ENCODE data around the gene UBXN6. TPM values are rescaled to one million over a fixed set of nuclear protein-coding genes. Genes with fewer than 3 reads are reported as not detected.

The UBXN6 gene
- total and polyA plus RNA-seq, 7 donors, result 47.1 to 160 (median 96.3) TPM

- Histone ChIP-seq H3K27ac (no peak overlapping the region), H3K4me3 (no peak overlapping the region), H3K36me3 (peaks cover 12 to 68% (median 31%) of the 10 kb centered on the region in 4 donors), H3K9me3 (no peaks in the 10 kb centered on the region), H3K27me3 (no peaks in the 10 kb centered on the region), H3K4me1 (no peaks in the 10 kb centered on the region)
- TF ChIP-seq EP300 (IDR thresholded peaks at IDR 0.05) (no peak), POLR2AphosphoS5 (IDR thresholded peaks at IDR 0.05) (no peak), POLR2A (IDR thresholded peaks at IDR 0.05) (no peak), CTCF (IDR thresholded peaks at IDR 0.05) (no peak)
- DNase-seq, result no peak
- intact Hi-C loops (cut with DNase I), result no loop called here
- 95 to 97% methylated on average over 29 of the region's 29 CpGs for WGBS, 2 donors
These were observed 30.9 kb upstream of the UBXN6 start for GRCh38 chr19:4488496-4488895.

- WGBS, 2 donors, result 91 to 94% methylated on average over 11 of the region's 11 CpGs
- TF ChIP-seq EP300 (IDR thresholded peaks at IDR 0.05) (no peak), POLR2AphosphoS5 (IDR thresholded peaks at IDR 0.05) (no peak), POLR2A (IDR thresholded peaks at IDR 0.05) (no peak), CTCF (IDR thresholded peaks at IDR 0.05) (no peak)
- peaks cover 7 to 71% (median 31%) of the 10 kb centered on the region in 4 donors for H3K36me3 ChIP-seq
These were observed 30.0 kb upstream of the UBXN6 start for GRCh38 chr19:4487572-4487971.

GRCh38 chr19:4483385-4483784 is 25.8 kb upstream of the UBXN6 start:
- 94 to 95% methylated on average over 19 of the region's 19 CpGs for WGBS, 2 donors
- H3K4me3 ChIP-seq, result no peak overlapping the region
- TF ChIP-seq POLR2AphosphoS5 (IDR thresholded peaks at IDR 0.05) (no peak), POLR2A (IDR thresholded peaks at IDR 0.05) (no peak), CTCF (IDR thresholded peaks at IDR 0.05) (no peak), EP300 (IDR thresholded peaks at IDR 0.05) (no peak)
- intact Hi-C loops (cut with DNase I), result no loop called here
- no peaks in the 10 kb centered on the region for H3K9me3 ChIP-seq
- no peaks in the 10 kb centered on the region for H3K27me3 ChIP-seq
- no peak overlapping the region for H3K27ac ChIP-seq
- H3K4me1 ChIP-seq, result no peaks in the 10 kb centered on the region
- H3K36me3 ChIP-seq, result peaks cover 0 to 58% (median 11%) of the 10 kb centered on the region in 4 donors
- DNase-seq, result no peak

More at GRCh38 chr19:4487572-4487971, 30.0 kb upstream of the UBXN6 start:
- Histone ChIP-seq H3K4me1 (no peaks in the 10 kb centered on the region), H3K4me3 (no peak overlapping the region), H3K27me3 (no peaks in the 10 kb centered on the region), H3K9me3 (no peaks in the 10 kb centered on the region), H3K27ac (no peak overlapping the region)
- intact Hi-C loops (cut with DNase I), result no loop called here
- DNase-seq, result no peak

- peaks cover 0 to 57% (median 8%) of the 10 kb centered on the region in 4 donors for H3K36me3 ChIP-seq
- H3K27ac ChIP-seq, result no peak overlapping the region
- WGBS, 2 donors, result 92 to 94% methylated on average over 35 of the region's 35 CpGs
- intact Hi-C loops (cut with DNase I), result no loop called here
- H3K4me3 ChIP-seq, result no peak overlapping the region
- H3K9me3 ChIP-seq, result no peaks in the 10 kb centered on the region
- TF ChIP-seq CTCF (IDR thresholded peaks at IDR 0.05) (no peak), EP300 (IDR thresholded peaks at IDR 0.05) (no peak)
- no peaks in the 10 kb centered on the region for H3K27me3 ChIP-seq
- DNase-seq, result no peak
- no peaks in the 10 kb centered on the region for H3K4me1 ChIP-seq
These were observed 25.2 kb upstream of the UBXN6 start for GRCh38 chr19:4482721-4483364.
